GM12878 (cell line): ENCODE data around the gene HLA-DQA2. TPM values are rescaled to one million over a fixed set of nuclear protein-coding genes. Genes with fewer than 3 reads are reported as not detected.

Experiments
- ATAC-seq: fragments of 200-7000 bp; cut with Tn5 transposase; 3 replicates; pipeline ENCODE4 v1.9.1; 2020; ENCODE audit warnings: mild to moderate bottlenecking, moderate library complexity
- BruUV-seq: library from RNA; stranded (reverse); fragments of 400-500 nt; replicated peaks from 2 replicates; lab custom pipeline; 2021; lab: Mats Ljungman, UMichigan
- CTCF ChIA-PET: fragments of 300-600 bp; sonication (Branson Sonifier 250); formaldehyde crosslinking; extraction: SDS; loops from one replicate; lab custom pipeline; 2021; ENCODE audit warnings: inconsistent platforms; lab: Yijun Ruan, JAX
- POLR2A ChIA-PET: fragments of 350-600 bp; formaldehyde crosslinking; extraction: SDS; loops from one replicate; lab custom pipeline; 2021; ENCODE audit warnings: inconsistent platforms; lab: Charles Lee
- RAD21 ChIA-PET: fragments of 300-600 bp; sonication (Branson Sonifier 250); formaldehyde crosslinking; loops from one replicate; lab custom pipeline; 2023; ENCODE audit warnings: antibody characterized with exemption; ENCODE audit not compliant: unreplicated experiment; lab: Charles Lee
- SMC1A ChIA-PET: fragments of 300-600 bp; sonication (Branson Sonifier 250); formaldehyde crosslinking; loops from one replicate; lab custom pipeline; 2023; ENCODE audit not compliant: unreplicated experiment, uncharacterized antibody; lab: Charles Lee
- DNase-seq: peaks from one replicate; pipeline ENCODE4 v3.0.0-alpha.2; 2011; ENCODE audit warnings: low read depth, low spot score
- FAIRE-seq: peaks from 3 replicates; lab custom pipeline; 2011; peaks lifted over from hg19 to GRCh38; lab: Jason Lieb, UNC
- H2AFZ ChIP-seq: 2 replicates; pipeline ENCODE4 v1.6.0; 2011; ENCODE audit warnings: low read depth, low read length, control low read depth; ENCODE audit not compliant: control insufficient read depth
- H3K27ac ChIP-seq: 2 replicates; pipeline ENCODE4 v1.5.1; 2011; ENCODE audit warnings: control low read depth; ENCODE audit not compliant: control insufficient read depth, insufficient read depth
- H3K27me3 ChIP-seq, 2 experiments: replicated peaks in 1 of 2; 2 replicates each; pipeline versions ENCODE4 v1.6.0 to v1.6.1; 2011; ENCODE audit warnings: low read length in 1 of 2; ENCODE audit not compliant: control insufficient read depth in 2 of 2, insufficient read depth in 2 of 2
- H3K36me3 ChIP-seq, 2 experiments: 2 replicates each; pipeline ENCODE4 v1.5.1; 2011; ENCODE audit warnings: low read length in 1 of 2; ENCODE audit not compliant: control insufficient read depth in 2 of 2, insufficient read depth in 2 of 2
- H3K4me1 ChIP-seq: 2 replicates; pipeline ENCODE4 v1.6.1; 2011; ENCODE audit warnings: mild to moderate bottlenecking, low read length, moderate library complexity, mixed read lengths; ENCODE audit not compliant: control insufficient read depth, insufficient read depth
- H3K4me2 ChIP-seq: 2 replicates; pipeline ENCODE4 v1.6.0; 2011; ENCODE audit warnings: control low read depth; ENCODE audit not compliant: control insufficient read depth, insufficient read depth
- H3K4me3 ChIP-seq: fragments of 200-600 bp; sonication (generic); 2 replicates; pipeline ENCODE4 v1.5.1; 2016
- H3K79me2 ChIP-seq: 2 replicates; pipeline ENCODE4 v1.6.0; 2011; ENCODE audit warnings: low read length; ENCODE audit not compliant: control insufficient read depth, insufficient read depth
- H3K9ac ChIP-seq: 2 replicates; pipeline ENCODE4 v1.8.0; 2011; ENCODE audit warnings: low read length, control low read depth, mixed read lengths; ENCODE audit not compliant: control insufficient read depth, insufficient read depth
- H3K9me3 ChIP-seq: replicated peaks from 3 replicates; pipeline ENCODE4 v1.5.1; 2011; ENCODE audit warnings: mild to moderate bottlenecking, low read length; ENCODE audit not compliant: control insufficient read depth, insufficient read depth
- H4K20me1 ChIP-seq: 2 replicates; pipeline ENCODE4 v1.6.0; 2011; ENCODE audit not compliant: control insufficient read depth, insufficient read depth
- BHLHE40 ChIP-seq, 2 experiments: fragments of 450-650 bp in 1 of 2; IDR thresholded peaks; 2 replicates each; pipeline ENCODE4 v1.6.1; 2011 to 2017; ENCODE audit warnings: low read depth in 2 of 2, borderline replicate concordance in 1 of 2, improper control_type of control experiment in 1 of 2, low read length in 1 of 2, mild to moderate bottlenecking in 1 of 2
- IKZF2 ChIP-seq, 2 experiments: fragments of 450-650 bp; IDR thresholded peaks; 2 replicates each; pipeline ENCODE4 v1.6.1; 2017; ENCODE audit warnings: mild to moderate bottlenecking in 2 of 2, moderate library complexity in 2 of 2
- MYB ChIP-seq: fragments of 150-350 bp; IDR thresholded peaks from 2 replicates; pipeline ENCODE4 v1.6.1; 2014; ENCODE audit warnings: mild to moderate bottlenecking, low read depth, low read length, borderline replicate concordance
- NFXL1 ChIP-seq: fragments of 450-650 bp; IDR thresholded peaks from 2 replicates; pipeline ENCODE4 v1.6.1; 2017; ENCODE audit warnings: antibody characterized with exemption, mild to moderate bottlenecking, borderline replicate concordance
- RAD51 ChIP-seq: fragments of 450-650 bp; IDR thresholded peaks from 2 replicates; pipeline ENCODE4 v1.6.1; 2016; ENCODE audit warnings: moderate library complexity, mild to moderate bottlenecking, inconsistent platforms
- RUNX3 ChIP-seq: IDR thresholded peaks from 2 replicates; pipeline ENCODE4 v1.6.1; 2012; ENCODE audit warnings: low read length, inconsistent platforms
- STAT3 ChIP-seq: IDR thresholded peaks from 2 replicates; pipeline ENCODE4 v1.6.1; 2011; ENCODE audit warnings: low read depth, low read length, improper control_type of control experiment
- whole genome bisulfite sequencing: methylation state at CpG from one replicate; pipeline ENCODE4 v1.1.6; 2016; ENCODE audit warnings: low lambda C conversion rate; ENCODE audit not compliant: insufficient replicate concordance, insufficient coverage; ENCODE audit errors: missing lambda C conversion rate; 5-methylcytosine and 5-hydroxymethylcytosine counted together
- in situ Hi-C: fragments of 300-500 bp; cut with MboI; formaldehyde crosslinking; loops from 9 replicates; pipeline ENCODE4 v1.14.3; 2018; ENCODE audit warnings: mixed read lengths
- intact Hi-C: fragments of 100-400 bp; cut with micrococcal nuclease; formaldehyde crosslinking; loops from one replicate; pipeline ENCODE4 v1.14.2; 2022; ENCODE audit not compliant: unreplicated experiment
- polyA plus RNA-seq, 11 experiments: library from polyadenylated mRNA; depleted of rRNA in 4 of 11; unstranded in 6 of 11; stranded (reverse) in 5 of 11; fragments of >200 nt; fragmentation: Nextera tagmentation in 4 of 11; fragmentation: Illumina TruSeq in 1 of 11; extraction: Ambion mirVana in 4 of 11; extraction: Trizol in 1 of 11; gene quantifications; 1 replicate in 1 of 11; 2 replicates in 10 of 11; pipeline versions ENCODE4 v1.2.1 to v1.2.3, GENCODE V29; 2011 to 2016; ENCODE audit warnings: inconsistent platforms in 2 of 11, missing spikeins in 2 of 11, low read depth in 1 of 11
- total RNA-seq, 4 experiments: library from RNA; depleted of rRNA in 3 of 4; stranded (reverse); fragments of >200 nt in 3 of 4; fragmentation: Illumina TruSeq in 1 of 4; extraction: Trizol in 1 of 4; gene quantifications; 2 replicates each; pipeline versions ENCODE4 v1.2.1 to v1.2.3, GENCODE V29; 2013 to 2021

HLA-DQA2 gene
- total and polyA plus RNA-seq, 10 of the 15 experiments (the other 5 are each of a cell fraction or from before 2014, with no cell fraction given): 9.1 to 26.4 (median 16.3) TPM

- Histone ChIP-seq H4K20me1 (no peaks in the 10 kb centered on the region), H3K4me1 (no peaks in the 10 kb centered on the region), H2AFZ (no peak overlapping the region), H3K27me3 (no peaks in the 10 kb centered on the region), H3K4me2 (no peak overlapping the region), H3K79me2 (no peaks in the 10 kb centered on the region), H3K9me3 (peaks cover 2% of the 10 kb centered on the region; the same call in 2 of the 3 replicates), H3K4me3 (no peak overlapping the region), H3K27ac (no peak overlapping the region)
- in situ Hi-C loops (no loop called here), intact Hi-C loops (no loop called here)
- BruUV-seq: no TSS peak
- SMC1A ChIA-PET: no interaction called here
- RAD21 ChIA-PET: no interaction called here
- CTCF ChIA-PET: interaction anchor here (3.9 kb wide), 1 partner anchor 68 kb away, joined by 21 read pairs; no protein-coding TSS in a partner anchor
- DNase-seq (no peak), ATAC-seq (peak; percentile 51), FAIRE-seq (no peak)
- POLR2A ChIA-PET: no interaction called here
- WGBS: 16% methylated on average over 3 of the region's 3 CpGs
- TF ChIP-seq STAT3 (no peak), RAD51 (peak; percentile 70), BHLHE40 (IDR thresholded peaks at IDR 0.05; ENCODE audit: borderline replicate concordance in 1 of 2, low read depth in 2 of 2, low read length in 1 of 2) (peak in 1 of 2 experiments; percentile 33; a peak in 1 of 4 replicates)
- TF ChIP-seq, all 136 proteins: peak for 2
- H3K36me3 ChIP-seq: no peaks in the 10 kb centered on the region
- H3K9ac ChIP-seq: no peak overlapping the region
Observed at GRCh38 chr6:32718879-32719278, 22.3 kb upstream of the HLA-DQA2 start.

GRCh38 chr6:32738126-32738525 is 3.1 kb upstream of the HLA-DQA2 start:
- no peaks in the 10 kb centered on the region; a peak in 1 of 4 replicates for H3K27me3 ChIP-seq
- H3K4me2 ChIP-seq: no peak overlapping the region
- ChIA-PET RAD21 (no interaction called here), CTCF (interaction anchor here (0.9 to 1.1 kb wide), 2 partner anchors 19 to 29 kb away, joined by 3 read pairs; no protein-coding TSS in a partner anchor), POLR2A (no interaction called here), SMC1A (interaction anchor here (1.0 kb wide), 1 partner anchor 130 kb away, joined by 4 read pairs; no protein-coding TSS in a partner anchor)
- BruUV-seq: no TSS peak
- ATAC-seq: no peak
- H3K27ac ChIP-seq: no peak overlapping the region
- no peaks in the 10 kb centered on the region for H3K79me2 ChIP-seq
- in situ Hi-C loops: no loop called here
- H3K9me3 ChIP-seq: no peaks in the 10 kb centered on the region
- H2AFZ ChIP-seq: no peak overlapping the region; the same call in 1 of the 2 replicates
- H4K20me1 ChIP-seq: no peaks in the 10 kb centered on the region
- no peak for DNase-seq
- H3K9ac ChIP-seq: no peak overlapping the region
- TF ChIP-seq MYB: no peak
- TF ChIP-seq RUNX3: 0 out of 2 replicates have a peak, but pooled peaks have one; percentile 8
- no peak for TF ChIP-seq NFXL1
- TF ChIP-seq IKZF2 (IDR thresholded peaks at IDR 0.05): no peak
- intact Hi-C loops: no loop called here
- WGBS: 0% methylated on average over 2 of the region's 2 CpGs
- H3K4me1 ChIP-seq: no peaks in the 10 kb centered on the region; the same call in 1 of the 2 replicates
- FAIRE-seq: no peak
- no peaks in the 10 kb centered on the region for H3K36me3 ChIP-seq
- no peak overlapping the region for H3K4me3 ChIP-seq
